Measurements from ENCODE around the gene PLPP7.
"Not testable (repeated sequence)": the region's sequence is repeated elsewhere in the genome, so short reads cannot be mapped to it uniquely, and the experiment has no call there.

DNA sequence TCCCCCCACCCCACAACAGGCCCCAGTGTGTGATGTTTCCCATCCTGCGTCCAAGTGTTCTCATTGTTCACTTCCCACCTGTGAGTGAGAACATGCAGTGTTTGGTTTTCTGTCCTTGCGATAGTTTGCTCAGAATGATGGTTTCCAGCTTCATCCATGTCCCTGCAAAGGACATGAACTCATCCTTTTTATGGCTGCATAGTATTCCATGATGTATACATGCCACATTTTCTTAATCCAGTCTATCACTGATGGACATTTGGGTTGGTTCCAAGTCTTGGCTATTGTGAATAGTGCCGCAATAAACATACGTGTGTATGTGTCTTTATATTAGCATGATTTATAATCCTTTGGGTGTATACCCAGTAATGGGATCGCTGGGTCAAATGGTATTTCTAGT lies 49.7 kb downstream of the PLPP7 start:
- TF ChIP-seq, protein P1, sequence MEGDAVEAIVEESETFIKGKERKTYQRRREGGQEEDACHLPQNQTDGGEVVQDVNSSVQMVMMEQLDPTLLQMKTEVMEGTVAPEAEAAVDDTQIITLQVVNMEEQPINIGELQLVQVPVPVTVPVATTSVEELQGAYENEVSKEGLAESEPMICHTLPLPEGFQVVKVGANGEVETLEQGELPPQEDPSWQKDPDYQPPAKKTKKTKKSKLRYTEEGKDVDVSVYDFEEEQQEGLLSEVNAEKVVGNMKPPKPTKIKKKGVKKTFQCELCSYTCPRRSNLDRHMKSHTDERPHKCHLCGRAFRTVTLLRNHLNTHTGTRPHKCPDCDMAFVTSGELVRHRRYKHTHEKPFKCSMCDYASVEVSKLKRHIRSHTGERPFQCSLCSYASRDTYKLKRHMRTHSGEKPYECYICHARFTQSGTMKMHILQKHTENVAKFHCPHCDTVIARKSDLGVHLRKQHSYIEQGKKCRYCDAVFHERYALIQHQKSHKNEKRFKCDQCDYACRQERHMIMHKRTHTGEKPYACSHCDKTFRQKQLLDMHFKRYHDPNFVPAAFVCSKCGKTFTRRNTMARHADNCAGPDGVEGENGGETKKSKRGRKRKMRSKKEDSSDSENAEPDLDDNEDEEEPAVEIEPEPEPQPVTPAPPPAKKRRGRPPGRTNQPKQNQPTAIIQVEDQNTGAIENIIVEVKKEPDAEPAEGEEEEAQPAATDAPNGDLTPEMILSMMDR (conservative IDR thresholded peaks at IDR 0.05; ENCODE audit: low read length) = not testable (repeated sequence)
- not testable (repeated sequence) for TF ChIP-seq EZH2phosphoT487 (IDR thresholded peaks at IDR 0.05; ENCODE audit: borderline replicate concordance, low read depth, low read length)
